Measurements from ENCODE around the gene CFP.

CFP gene

DNA sequence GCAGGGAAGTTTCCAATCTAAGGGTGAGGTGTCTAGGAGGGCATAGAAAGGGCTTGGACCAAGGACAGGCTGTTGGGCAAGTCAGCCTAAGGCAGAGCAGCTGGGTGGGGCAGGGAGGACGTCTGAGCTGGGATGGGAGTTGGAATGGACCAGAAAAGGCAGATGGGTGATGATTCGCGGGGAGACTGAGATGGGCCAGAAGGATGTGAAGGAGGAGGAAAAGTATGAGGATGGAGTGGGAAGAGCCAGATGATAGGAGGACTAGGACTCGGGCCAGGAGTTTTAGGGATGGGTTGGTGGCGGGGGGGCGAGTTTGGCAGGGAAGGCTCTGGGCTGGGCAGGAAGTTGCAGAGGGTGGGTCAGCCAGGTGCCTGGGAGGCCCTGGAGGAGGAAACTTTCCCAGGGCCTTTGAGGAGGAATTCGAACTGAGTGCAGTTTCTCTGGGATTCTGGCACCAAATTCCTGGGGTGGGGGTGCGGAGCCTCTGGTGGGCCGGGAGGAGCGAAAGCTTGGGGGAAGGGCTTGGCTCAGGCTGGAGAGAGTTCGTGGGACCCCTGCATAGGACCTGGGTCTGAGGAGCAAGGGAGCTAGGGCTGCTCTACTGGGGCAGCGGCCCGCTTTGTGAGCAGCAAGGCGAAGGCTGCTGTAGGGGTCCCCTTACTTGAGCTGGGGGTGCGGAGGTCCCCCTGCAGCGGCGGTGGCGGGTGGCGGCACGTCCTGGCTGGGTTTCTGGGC lies 56.2 kb downstream of the CFP start:
- DNase-seq, result peak; percentile 86

Data from right hindlimb (tissue), 1 donor.